Measurements from ENCODE around the gene CNTN1. TPM values are rescaled to one million over a fixed set of nuclear protein-coding genes. Genes with fewer than 3 reads are reported as not detected.

Gene CNTN1
- total and polyA plus RNA-seq, 2 experiments from 2014 or later = 4.2 to 4.7 TPM

- no peaks in the 10 kb centered on the region for H3K36me3 ChIP-seq
- H3K4me3 ChIP-seq = no peak overlapping the region
- no peaks in the 10 kb centered on the region for H3K4me1 ChIP-seq (ENCODE audit: low read depth)
- TF ChIP-seq CTCF (IDR thresholded peaks at IDR 0.05; ENCODE audit: low read depth, low read length) = no peak
- H3K9me3 ChIP-seq (ENCODE audit: low read depth) = no peaks in the 10 kb centered on the region
- no peak for DNase-seq (ENCODE audit: low read depth in 1 of 2, low spot score in 1 of 2)
- no peak overlapping the region for H3K27ac ChIP-seq
- no peaks in the 10 kb centered on the region for H3K27me3 ChIP-seq
Measured at GRCh38 chr12:40784102-40784501, 91.9 kb downstream of the CNTN1 start.

- no peak overlapping the region for H3K4me3 ChIP-seq
- no peaks in the 10 kb centered on the region for H3K36me3 ChIP-seq
- DNase-seq (ENCODE audit: low read depth in 1 of 2, low spot score in 1 of 2) = no peak
- no peaks in the 10 kb centered on the region for H3K27me3 ChIP-seq
- no peak overlapping the region for H3K27ac ChIP-seq
- no peak for TF ChIP-seq CTCF (IDR thresholded peaks at IDR 0.05; ENCODE audit: low read depth, low read length)
- H3K9me3 ChIP-seq (ENCODE audit: low read depth) = no peaks in the 10 kb centered on the region
- no peaks in the 10 kb centered on the region for H3K4me1 ChIP-seq (ENCODE audit: low read depth)
Measured at GRCh38 chr12:40788276-40788675, 96.0 kb downstream of the CNTN1 start.

DNA sequence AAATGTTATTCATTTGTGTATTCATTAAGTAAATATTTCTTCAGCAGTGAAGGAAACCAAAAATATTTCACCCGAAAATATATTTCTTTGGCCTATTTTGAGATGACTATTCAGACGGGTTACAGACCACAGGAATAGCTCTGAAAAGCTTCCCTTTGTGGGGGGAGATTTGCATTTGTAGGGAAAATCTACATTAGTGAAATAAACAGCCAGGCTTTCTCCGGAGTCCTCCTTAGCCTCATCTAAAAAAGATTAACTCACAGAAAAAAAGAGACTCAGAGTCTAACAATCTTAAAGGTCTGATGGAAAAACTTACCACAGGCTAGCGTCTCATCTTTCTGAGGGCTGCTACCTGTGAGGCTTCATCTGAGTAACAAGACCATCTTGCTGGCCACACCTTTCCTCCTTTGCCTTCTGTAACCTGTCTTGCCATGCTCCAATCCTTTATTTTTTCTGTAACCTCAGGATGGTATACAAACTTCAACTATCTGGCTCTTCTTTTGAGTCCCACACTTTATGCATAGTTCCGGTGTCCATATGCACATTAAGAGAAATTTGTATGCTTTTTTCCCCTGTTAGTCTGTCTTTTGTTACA is 100.7 kb downstream of the CNTN1 start:
- Histone ChIP-seq H3K36me3 (no peaks in the 10 kb centered on the region), H3K9me3 (ENCODE audit: low read depth) (no peaks in the 10 kb centered on the region), H3K4me1 (ENCODE audit: low read depth) (no peaks in the 10 kb centered on the region), H3K27ac (no peak overlapping the region), H3K27me3 (no peaks in the 10 kb centered on the region), H3K4me3 (no peak overlapping the region)
- TF ChIP-seq CTCF (IDR thresholded peaks at IDR 0.05; ENCODE audit: low read depth, low read length) = no peak
- no peak for DNase-seq (ENCODE audit: low read depth in 1 of 2, low spot score in 1 of 2)

DNA sequence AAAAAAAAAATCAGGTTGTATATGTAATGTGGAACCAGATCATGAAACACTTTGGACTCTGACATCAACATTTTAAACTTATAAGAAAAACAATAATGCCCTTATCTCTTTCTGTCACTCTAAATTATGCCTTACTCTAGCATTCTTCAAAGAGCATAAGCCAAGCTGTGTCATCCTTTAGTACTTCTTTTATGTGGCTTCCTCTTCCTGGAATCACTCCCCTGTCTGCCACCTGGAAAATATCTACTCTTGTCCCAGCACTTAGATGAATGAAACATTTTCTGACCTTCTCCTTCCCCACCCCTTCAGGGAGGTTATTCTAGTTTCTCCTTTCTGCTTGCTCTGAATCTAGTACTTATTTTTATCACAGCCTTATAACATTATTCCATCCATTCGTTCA is 101.2 kb downstream of the CNTN1 start:
- Histone ChIP-seq H3K27me3 (no peaks in the 10 kb centered on the region), H3K27ac (no peak overlapping the region), H3K36me3 (no peaks in the 10 kb centered on the region), H3K9me3 (ENCODE audit: low read depth) (no peaks in the 10 kb centered on the region), H3K4me3 (no peak overlapping the region), H3K4me1 (ENCODE audit: low read depth) (no peaks in the 10 kb centered on the region)
- DNase-seq (ENCODE audit: low read depth in 1 of 2, low spot score in 1 of 2) = no peak
- TF ChIP-seq CTCF (IDR thresholded peaks at IDR 0.05; ENCODE audit: low read depth, low read length) = no peak

DNA sequence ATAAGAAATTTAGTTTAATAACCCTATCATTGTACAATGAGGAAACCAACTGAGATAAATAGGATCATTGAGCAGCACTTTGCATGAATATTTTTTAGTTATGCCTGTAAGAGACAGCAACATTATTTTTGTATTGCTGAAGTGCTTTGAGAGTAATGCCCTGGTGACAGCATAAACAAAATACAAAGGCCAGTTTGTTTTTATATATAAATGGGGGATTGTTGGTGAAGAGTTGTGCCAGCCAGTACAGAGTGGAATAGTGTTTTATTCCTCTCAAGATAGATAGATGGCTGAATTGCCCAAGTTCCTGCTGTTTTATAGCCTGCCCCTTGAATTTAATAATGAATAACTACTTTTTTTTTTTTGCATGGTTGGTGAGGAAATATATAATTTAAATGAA is 101.8 kb downstream of the CNTN1 start:
- no peaks in the 10 kb centered on the region for H3K36me3 ChIP-seq
- H3K27ac ChIP-seq = no peak overlapping the region
- no peaks in the 10 kb centered on the region for H3K4me1 ChIP-seq (ENCODE audit: low read depth)
- no peaks in the 10 kb centered on the region for H3K27me3 ChIP-seq
- H3K4me3 ChIP-seq = no peak overlapping the region
- no peak for DNase-seq (ENCODE audit: low read depth in 1 of 2, low spot score in 1 of 2)
- no peaks in the 10 kb centered on the region for H3K9me3 ChIP-seq (ENCODE audit: low read depth)
- no peak for TF ChIP-seq CTCF (IDR thresholded peaks at IDR 0.05; ENCODE audit: low read depth, low read length)

DNA sequence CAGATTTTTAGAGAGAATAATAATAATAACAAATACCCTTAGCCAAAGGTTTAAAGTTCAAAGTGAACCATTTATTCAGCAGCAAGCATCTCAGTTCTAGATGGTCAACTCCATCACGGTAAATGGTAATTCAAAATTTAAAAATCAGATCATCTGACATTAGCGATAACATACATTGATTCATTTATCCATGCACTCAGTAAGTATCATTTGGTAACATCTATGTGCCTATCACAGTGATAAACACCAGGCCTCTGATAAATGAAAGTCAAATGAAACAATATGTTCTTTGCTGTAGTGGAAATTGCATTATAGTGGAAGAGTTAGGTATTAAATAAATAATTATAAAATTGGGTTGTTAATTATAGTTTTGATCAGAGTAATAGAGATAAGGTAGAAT is 108.8 kb downstream of the CNTN1 start:
- Histone ChIP-seq H3K36me3 (no peaks in the 10 kb centered on the region), H3K4me1 (ENCODE audit: low read depth) (no peaks in the 10 kb centered on the region), H3K27ac (no peak overlapping the region), H3K27me3 (no peaks in the 10 kb centered on the region), H3K9me3 (ENCODE audit: low read depth) (no peaks in the 10 kb centered on the region), H3K4me3 (no peak overlapping the region)
- no peak for TF ChIP-seq CTCF (IDR thresholded peaks at IDR 0.05; ENCODE audit: low read depth, low read length)
- no peak for DNase-seq (ENCODE audit: low read depth in 1 of 2, low spot score in 1 of 2)

All from cardiac muscle cell (in vitro differentiated cells and primary cell).